ENCODE measurements around the gene TMIE.

- TF ChIP-seq CTCF (conservative IDR thresholded peaks at IDR 0.05) (no peak), EZH2 (IDR thresholded peaks at IDR 0.05; ENCODE audit: low read depth) (no peak)
Observed at GRCh38 chr3:46671541-46672348, 29.4 kb upstream of the TMIE start.

Data from PC-9 (cell line).